Activated T-helper 9 cell treated with anti-CD3 and anti-CD28 coated beads, Interleukin-2, amount 50 U/mL, for 16 hours (primary cell): ENCODE results near the gene ZNF277.
"Not testable (repeated sequence)": the region's sequence is repeated elsewhere in the genome, so short reads cannot be mapped to it uniquely, and the experiment has no call there.

Source experiments
- DNase-seq: peaks from one replicate; pipeline ENCODE4 v3.0.0-alpha.2; 2020; ENCODE audit warnings: low read depth

Gene ZNF277

GRCh38 chr7:112211348-112211907 is 4.9 kb downstream of the ZNF277 start:
- no peak for DNase-seq

GRCh38 chr7:112212571-112212970 is 6.1 kb downstream of the ZNF277 start:
- DNase-seq = no peak

GRCh38 chr7:112213735-112214134 is 7.2 kb downstream of the ZNF277 start:
- DNase-seq = no peak

GRCh38 chr7:112214268-112214667 is 7.8 kb downstream of the ZNF277 start:
- DNase-seq = no peak

GRCh38 chr7:112214883-112215282 is 8.4 kb downstream of the ZNF277 start:
- DNase-seq = no peak

GRCh38 chr7:112215787-112216186 is 9.3 kb downstream of the ZNF277 start:
- DNase-seq = no peak

GRCh38 chr7:112220877-112221434 is 14.5 kb downstream of the ZNF277 start:
- DNase-seq = no peak

GRCh38 chr7:112223310-112223709 is 16.8 kb downstream of the ZNF277 start:
- no peak for DNase-seq

GRCh38 chr7:112224186-112224585 is 17.7 kb downstream of the ZNF277 start:
- DNase-seq = no peak

GRCh38 chr7:112225006-112225405 is 18.5 kb downstream of the ZNF277 start:
- DNase-seq = no peak

- DNase-seq = no peak
Measured at GRCh38 chr7:112226701-112227276, 20.3 kb downstream of the ZNF277 start.

- DNase-seq = no peak
Measured at GRCh38 chr7:112228632-112229031, 22.1 kb downstream of the ZNF277 start.

GRCh38 chr7:112232212-112232978 is 25.9 kb downstream of the ZNF277 start:
- DNase-seq = no peak

- no peak for DNase-seq
Measured at GRCh38 chr7:112233048-112233697, 26.7 kb downstream of the ZNF277 start.

GRCh38 chr7:112234147-112234546 is 27.7 kb downstream of the ZNF277 start:
- no peak for DNase-seq

- DNase-seq = no peak
Measured at GRCh38 chr7:112236597-112236996, 30.1 kb downstream of the ZNF277 start.

GRCh38 chr7:112238330-112238729 is 31.8 kb downstream of the ZNF277 start:
- DNase-seq = no peak

GRCh38 chr7:112238852-112239610 is 32.5 kb downstream of the ZNF277 start:
- DNase-seq = no peak

- no peak for DNase-seq
Measured at GRCh38 chr7:112248598-112248997, 42.1 kb downstream of the ZNF277 start.

GRCh38 chr7:112249967-112250366 is 43.5 kb downstream of the ZNF277 start:
- not testable (repeated sequence) for DNase-seq

- DNase-seq = no peak
Measured at GRCh38 chr7:112252141-112252540, 45.6 kb downstream of the ZNF277 start.

- DNase-seq = no peak
Measured at GRCh38 chr7:112252691-112253090, 46.2 kb downstream of the ZNF277 start.
